ENCODE results near the gene PGAP6.

Gene PGAP6

GRCh38 chr16:400061-400591 lies 18.3 kb upstream of the PGAP6 start:
- Histone ChIP-seq H3K9ac (ENCODE audit: low read depth in 1 of 2, low read length in 2 of 2) (peak overlapping the region in 1 of 2 donors; percentile 41), H3K4me1 (ENCODE audit: control insufficient read depth in 2 of 2, insufficient read depth in 2 of 2, low read length in 2 of 2) (peaks cover 4 to 14% of the 10 kb centered on the region in 2 donors), H3K27me3 (ENCODE audit: control insufficient read depth in 2 of 2, insufficient read depth in 2 of 2, low read length in 2 of 2) (no peaks in the 10 kb centered on the region), H3K4me3 (ENCODE audit: low read length in 2 of 2) (no peak overlapping the region), H3K27ac (ENCODE audit: low read depth in 2 of 2, low read length in 2 of 2) (peak overlapping the region in 1 of 2 donors; percentile 91), H3K9me3 (ENCODE audit: control insufficient read depth in 2 of 2, low read length in 2 of 2) (no peaks in the 10 kb centered on the region), H3K36me3 (ENCODE audit: control insufficient read depth in 2 of 2, insufficient read depth in 2 of 2, low read length in 2 of 2) (peaks cover 0 to 4% of the 10 kb centered on the region in 2 donors)

- no peaks in the 10 kb centered on the region for H3K9me3 ChIP-seq (ENCODE audit: control insufficient read depth in 2 of 2, low read length in 2 of 2)
- H3K36me3 ChIP-seq (ENCODE audit: control insufficient read depth in 2 of 2, insufficient read depth in 2 of 2, low read length in 2 of 2) = peaks cover 0 to 4% of the 10 kb centered on the region in 2 donors
- H3K27ac ChIP-seq (ENCODE audit: low read depth in 2 of 2, low read length in 2 of 2) = peak overlapping the region in 1 of 2 donors; percentile 91
- H3K4me1 ChIP-seq (ENCODE audit: control insufficient read depth in 2 of 2, insufficient read depth in 2 of 2, low read length in 2 of 2) = peaks cover 4 to 14% of the 10 kb centered on the region in 2 donors
- H3K4me3 ChIP-seq (ENCODE audit: low read length in 2 of 2) = no peak overlapping the region
- H3K9ac ChIP-seq (ENCODE audit: low read depth in 1 of 2, low read length in 2 of 2) = no peak overlapping the region
- no peaks in the 10 kb centered on the region for H3K27me3 ChIP-seq (ENCODE audit: control insufficient read depth in 2 of 2, insufficient read depth in 2 of 2, low read length in 2 of 2)
Observed at GRCh38 chr16:399340-400019, 17.7 kb upstream of the PGAP6 start.

GRCh38 chr16:398561-399339 lies 17.0 kb upstream of the PGAP6 start:
- H3K36me3 ChIP-seq (ENCODE audit: control insufficient read depth in 2 of 2, insufficient read depth in 2 of 2, low read length in 2 of 2) = peaks cover 0 to 4% of the 10 kb centered on the region in 2 donors
- H3K4me1 ChIP-seq (ENCODE audit: control insufficient read depth in 2 of 2, insufficient read depth in 2 of 2, low read length in 2 of 2) = peaks cover 4 to 14% of the 10 kb centered on the region in 2 donors
- no peak overlapping the region for H3K9ac ChIP-seq (ENCODE audit: low read depth in 1 of 2, low read length in 2 of 2)
- no peak overlapping the region for H3K4me3 ChIP-seq (ENCODE audit: low read length in 2 of 2)
- no peaks in the 10 kb centered on the region for H3K9me3 ChIP-seq (ENCODE audit: control insufficient read depth in 2 of 2, low read length in 2 of 2)
- H3K27ac ChIP-seq (ENCODE audit: low read depth in 2 of 2, low read length in 2 of 2) = peak overlapping the region in 1 of 2 donors; percentile 48
- no peaks in the 10 kb centered on the region for H3K27me3 ChIP-seq (ENCODE audit: control insufficient read depth in 2 of 2, insufficient read depth in 2 of 2, low read length in 2 of 2)

GRCh38 chr16:397736-398332 lies 16.1 kb upstream of the PGAP6 start:
- Histone ChIP-seq H3K27ac (ENCODE audit: low read depth in 2 of 2, low read length in 2 of 2) (peak overlapping the region in 1 of 2 donors; percentile 48), H3K36me3 (ENCODE audit: control insufficient read depth in 2 of 2, insufficient read depth in 2 of 2, low read length in 2 of 2) (peaks cover 0 to 4% of the 10 kb centered on the region in 2 donors), H3K4me1 (ENCODE audit: control insufficient read depth in 2 of 2, insufficient read depth in 2 of 2, low read length in 2 of 2) (peaks cover 4 to 14% of the 10 kb centered on the region in 2 donors), H3K9ac (ENCODE audit: low read depth in 1 of 2, low read length in 2 of 2) (no peak overlapping the region), H3K4me3 (ENCODE audit: low read length in 2 of 2) (no peak overlapping the region), H3K27me3 (ENCODE audit: control insufficient read depth in 2 of 2, insufficient read depth in 2 of 2, low read length in 2 of 2) (no peaks in the 10 kb centered on the region), H3K9me3 (ENCODE audit: control insufficient read depth in 2 of 2, low read length in 2 of 2) (no peaks in the 10 kb centered on the region)

DNA sequence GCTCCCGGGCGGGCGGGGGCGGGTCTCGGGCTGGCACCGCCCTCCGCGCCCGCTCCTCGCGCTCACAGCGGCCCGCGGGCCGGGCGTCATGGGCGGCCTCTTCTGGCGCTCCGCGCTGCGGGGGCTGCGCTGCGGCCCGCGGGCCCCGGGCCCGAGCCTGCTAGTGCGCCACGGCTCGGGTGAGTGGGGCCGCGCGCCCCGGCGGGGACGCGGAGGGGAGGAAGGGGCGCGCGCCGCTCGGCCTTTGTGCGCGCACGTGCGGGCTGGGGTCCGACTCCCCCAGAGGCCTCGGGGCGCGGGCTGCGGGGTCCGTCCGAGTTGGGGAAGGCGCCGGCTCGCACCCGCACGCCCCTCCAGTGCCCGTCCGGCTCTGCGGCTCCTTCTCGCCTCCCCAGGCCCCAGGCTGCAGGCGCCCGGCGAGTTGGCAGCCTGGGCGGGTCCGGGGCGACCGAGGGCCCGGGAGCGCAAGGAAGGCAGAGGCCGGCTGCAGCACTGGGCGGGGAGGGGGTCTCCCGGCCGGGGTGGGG lies 15.4 kb upstream of the PGAP6 start, which contains the start of gene NME4:
Gene NME4, plus strand, starts transcription at position 65 of the 527 bp plus-strand sequence. Its CDS starts 24 bp downstream, at position 89.
- Histone ChIP-seq H3K27ac (ENCODE audit: low read depth in 2 of 2, low read length in 2 of 2) (peak within 1 kb of the TSS in 1 of 2 donors; percentile 52), H3K4me3 (ENCODE audit: low read length in 2 of 2) (peak within 1 kb of the TSS; percentile 51 to 74), H3K9me3 (ENCODE audit: control insufficient read depth in 2 of 2, low read length in 2 of 2) (no peaks in the 10 kb centered on the region), H3K27me3 (ENCODE audit: control insufficient read depth in 2 of 2, insufficient read depth in 2 of 2, low read length in 2 of 2) (no peaks in the 10 kb centered on the region), H3K9ac (ENCODE audit: low read depth in 1 of 2, low read length in 2 of 2) (peak within 1 kb of the TSS; percentile 60 to 68), H3K4me1 (ENCODE audit: control insufficient read depth in 2 of 2, insufficient read depth in 2 of 2, low read length in 2 of 2) (peaks cover 4 to 14% of the 10 kb centered on the region in 2 donors), H3K36me3 (ENCODE audit: control insufficient read depth in 2 of 2, insufficient read depth in 2 of 2, low read length in 2 of 2) (peaks cover 0 to 4% of the 10 kb centered on the region in 2 donors)

DNA sequence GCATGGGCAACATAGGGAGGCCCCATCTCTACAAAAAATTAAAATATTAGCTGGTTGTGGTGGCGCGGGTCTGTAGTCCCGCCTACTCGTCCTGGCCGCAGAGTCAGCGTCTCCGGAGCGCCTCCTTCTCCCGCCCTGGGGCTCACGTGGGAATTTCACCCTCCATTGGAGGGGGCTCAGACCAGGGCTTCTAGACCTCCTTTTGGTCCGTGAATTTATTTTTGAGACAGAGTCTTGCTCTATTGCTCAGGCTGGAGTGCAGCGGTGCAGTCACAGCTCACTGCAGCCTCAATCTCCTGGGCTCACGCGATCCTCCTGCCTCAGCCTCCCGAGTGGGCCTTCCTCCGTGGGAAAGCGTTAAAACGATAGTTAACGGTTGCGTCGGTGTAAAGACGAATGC lies 14.8 kb upstream of the PGAP6 start:
- Histone ChIP-seq H3K9ac (ENCODE audit: low read depth in 1 of 2, low read length in 2 of 2) (peak overlapping the region in 1 of 2 donors; percentile 68), H3K36me3 (ENCODE audit: control insufficient read depth in 2 of 2, insufficient read depth in 2 of 2, low read length in 2 of 2) (peaks cover 0 to 4% of the 10 kb centered on the region in 2 donors), H3K27ac (ENCODE audit: low read depth in 2 of 2, low read length in 2 of 2) (no peak overlapping the region), H3K9me3 (ENCODE audit: control insufficient read depth in 2 of 2, low read length in 2 of 2) (no peaks in the 10 kb centered on the region), H3K4me3 (ENCODE audit: low read length in 2 of 2) (peak overlapping the region; percentile 12 to 74), H3K27me3 (ENCODE audit: control insufficient read depth in 2 of 2, insufficient read depth in 2 of 2, low read length in 2 of 2) (no peaks in the 10 kb centered on the region), H3K4me1 (ENCODE audit: control insufficient read depth in 2 of 2, insufficient read depth in 2 of 2, low read length in 2 of 2) (peaks cover 4 to 14% of the 10 kb centered on the region in 2 donors)

GRCh38 chr16:396199-396598 lies 14.4 kb upstream of the PGAP6 start:
- no peak overlapping the region for H3K27ac ChIP-seq (ENCODE audit: low read depth in 2 of 2, low read length in 2 of 2)
- H3K9me3 ChIP-seq (ENCODE audit: control insufficient read depth in 2 of 2, low read length in 2 of 2) = no peaks in the 10 kb centered on the region
- H3K4me1 ChIP-seq (ENCODE audit: control insufficient read depth in 2 of 2, insufficient read depth in 2 of 2, low read length in 2 of 2) = peaks cover 4 to 14% of the 10 kb centered on the region in 2 donors
- no peaks in the 10 kb centered on the region for H3K27me3 ChIP-seq (ENCODE audit: control insufficient read depth in 2 of 2, insufficient read depth in 2 of 2, low read length in 2 of 2)
- peaks cover 0 to 4% of the 10 kb centered on the region in 2 donors for H3K36me3 ChIP-seq (ENCODE audit: control insufficient read depth in 2 of 2, insufficient read depth in 2 of 2, low read length in 2 of 2)
- peak overlapping the region in 1 of 2 donors; percentile 74 for H3K4me3 ChIP-seq (ENCODE audit: low read length in 2 of 2)
- no peak overlapping the region for H3K9ac ChIP-seq (ENCODE audit: low read depth in 1 of 2, low read length in 2 of 2)

DNA sequence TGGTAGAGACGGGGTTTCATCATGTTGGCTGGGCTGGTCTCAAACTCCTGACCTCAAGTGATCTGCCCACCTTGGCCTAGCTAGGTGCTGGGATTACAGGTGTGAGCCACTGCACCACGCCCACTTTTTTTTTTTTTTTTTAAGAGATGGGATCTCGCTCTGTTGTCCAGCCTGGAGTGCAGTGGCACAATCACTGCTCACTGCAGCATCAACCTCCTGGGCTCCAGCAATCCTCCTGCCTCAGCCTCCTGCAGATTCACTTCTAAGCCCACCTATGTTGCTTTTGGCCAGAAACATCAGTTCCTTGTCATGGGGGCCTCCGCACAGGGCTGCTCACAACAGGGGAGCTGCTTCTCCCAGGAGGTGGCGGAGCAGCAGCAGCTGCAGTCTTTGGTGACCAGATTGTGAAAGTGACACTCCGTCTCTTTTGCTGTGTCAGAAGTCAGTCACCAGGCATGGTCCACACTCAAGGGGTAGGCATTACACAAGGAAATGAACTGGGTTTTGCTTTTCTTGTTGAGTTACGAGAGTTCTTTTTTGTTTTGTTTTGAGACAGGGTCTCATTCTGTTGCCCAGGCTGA lies 10.8 kb upstream of the PGAP6 start:
- Histone ChIP-seq H3K27me3 (ENCODE audit: control insufficient read depth in 2 of 2, insufficient read depth in 2 of 2, low read length in 2 of 2) (no peaks in the 10 kb centered on the region), H3K4me1 (ENCODE audit: control insufficient read depth in 2 of 2, insufficient read depth in 2 of 2, low read length in 2 of 2) (peaks cover 0 to 2% of the 10 kb centered on the region in 2 donors), H3K36me3 (ENCODE audit: control insufficient read depth in 2 of 2, insufficient read depth in 2 of 2, low read length in 2 of 2) (no peaks in the 10 kb centered on the region), H3K4me3 (ENCODE audit: low read length in 2 of 2) (no peak overlapping the region), H3K9ac (ENCODE audit: low read depth in 1 of 2, low read length in 2 of 2) (no peak overlapping the region), H3K9me3 (ENCODE audit: control insufficient read depth in 2 of 2, low read length in 2 of 2) (no peaks in the 10 kb centered on the region), H3K27ac (ENCODE audit: low read depth in 2 of 2, low read length in 2 of 2) (no peak overlapping the region)

DNA sequence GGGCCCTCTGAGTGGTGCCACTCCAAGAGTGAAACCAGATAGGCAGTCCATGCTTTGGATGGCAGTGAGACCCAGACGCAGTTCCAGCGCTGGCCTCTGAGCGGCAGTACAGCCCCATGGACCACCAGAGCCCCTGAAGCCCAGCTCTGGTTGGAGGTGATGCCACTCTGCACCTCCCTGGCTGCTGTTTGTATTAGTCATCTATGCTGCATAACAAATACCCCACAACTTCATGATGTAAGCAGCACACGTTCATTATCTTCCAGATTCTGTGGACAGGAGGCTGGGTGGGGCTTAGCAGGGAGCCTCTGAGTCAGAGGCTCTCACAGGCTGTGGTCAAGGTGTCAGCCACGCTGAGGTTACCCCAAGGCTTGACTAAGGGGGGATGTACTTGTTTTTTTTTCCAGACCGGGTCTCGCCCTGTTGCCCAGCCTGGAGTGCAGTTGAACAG lies 10.1 kb upstream of the PGAP6 start:
- H3K9ac ChIP-seq (ENCODE audit: low read depth in 1 of 2, low read length in 2 of 2) = no peak overlapping the region
- H3K4me3 ChIP-seq (ENCODE audit: low read length in 2 of 2) = no peak overlapping the region
- H3K27me3 ChIP-seq (ENCODE audit: control insufficient read depth in 2 of 2, insufficient read depth in 2 of 2, low read length in 2 of 2) = no peaks in the 10 kb centered on the region
- H3K27ac ChIP-seq (ENCODE audit: low read depth in 2 of 2, low read length in 2 of 2) = no peak overlapping the region
- H3K36me3 ChIP-seq (ENCODE audit: control insufficient read depth in 2 of 2, insufficient read depth in 2 of 2, low read length in 2 of 2) = no peaks in the 10 kb centered on the region
- peaks cover 0 to 2% of the 10 kb centered on the region in 2 donors for H3K4me1 ChIP-seq (ENCODE audit: control insufficient read depth in 2 of 2, insufficient read depth in 2 of 2, low read length in 2 of 2)
- H3K9me3 ChIP-seq (ENCODE audit: control insufficient read depth in 2 of 2, low read length in 2 of 2) = no peaks in the 10 kb centered on the region
